ENCODE results near the gene DHRS7.

GRCh38 chr14:60206249-60206670 lies 41.1 kb upstream of the DHRS7 start:
- TF ChIP-seq MYC (IDR thresholded peaks at IDR 0.05; ENCODE audit: low read depth, low read length), result no peak
- TF ChIP-seq, protein P1, sequence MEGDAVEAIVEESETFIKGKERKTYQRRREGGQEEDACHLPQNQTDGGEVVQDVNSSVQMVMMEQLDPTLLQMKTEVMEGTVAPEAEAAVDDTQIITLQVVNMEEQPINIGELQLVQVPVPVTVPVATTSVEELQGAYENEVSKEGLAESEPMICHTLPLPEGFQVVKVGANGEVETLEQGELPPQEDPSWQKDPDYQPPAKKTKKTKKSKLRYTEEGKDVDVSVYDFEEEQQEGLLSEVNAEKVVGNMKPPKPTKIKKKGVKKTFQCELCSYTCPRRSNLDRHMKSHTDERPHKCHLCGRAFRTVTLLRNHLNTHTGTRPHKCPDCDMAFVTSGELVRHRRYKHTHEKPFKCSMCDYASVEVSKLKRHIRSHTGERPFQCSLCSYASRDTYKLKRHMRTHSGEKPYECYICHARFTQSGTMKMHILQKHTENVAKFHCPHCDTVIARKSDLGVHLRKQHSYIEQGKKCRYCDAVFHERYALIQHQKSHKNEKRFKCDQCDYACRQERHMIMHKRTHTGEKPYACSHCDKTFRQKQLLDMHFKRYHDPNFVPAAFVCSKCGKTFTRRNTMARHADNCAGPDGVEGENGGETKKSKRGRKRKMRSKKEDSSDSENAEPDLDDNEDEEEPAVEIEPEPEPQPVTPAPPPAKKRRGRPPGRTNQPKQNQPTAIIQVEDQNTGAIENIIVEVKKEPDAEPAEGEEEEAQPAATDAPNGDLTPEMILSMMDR (IDR thresholded peaks at IDR 0.05; ENCODE audit: extremely low read depth in 1 of 2, insufficient read depth in 1 of 2, low read depth in 1 of 2, low read length in 2 of 2), result no peak
- no peak for TF ChIP-seq POLR2AphosphoS5 (IDR thresholded peaks at IDR 0.05; ENCODE audit: insufficient read depth, low read depth, low read length)
- no peak for TF ChIP-seq EZH2 (IDR thresholded peaks at IDR 0.05; ENCODE audit: borderline replicate concordance, low read depth, low read length, severe bottlenecking)
- TF ChIP-seq, protein P2, sequence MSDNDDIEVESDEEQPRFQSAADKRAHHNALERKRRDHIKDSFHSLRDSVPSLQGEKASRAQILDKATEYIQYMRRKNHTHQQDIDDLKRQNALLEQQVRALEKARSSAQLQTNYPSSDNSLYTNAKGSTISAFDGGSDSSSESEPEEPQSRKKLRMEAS (IDR thresholded peaks at IDR 0.05; ENCODE audit: insufficient read depth, insufficient read length), result no peak
- no peak for TF ChIP-seq POLR2A (IDR thresholded peaks at IDR 0.05; ENCODE audit: low read depth, low read length)
- TF ChIP-seq JUN (IDR thresholded peaks at IDR 0.05; ENCODE audit: borderline replicate concordance, insufficient read depth, insufficient read length, low read depth), result no peak
- no peak for TF ChIP-seq FOS (IDR thresholded peaks at IDR 0.05; ENCODE audit: borderline replicate concordance, insufficient read depth, low read length)
- no peak for TF ChIP-seq GATA2 (IDR thresholded peaks at IDR 0.05; ENCODE audit: insufficient read depth, insufficient read length, low read depth, low read length)
